Calu3 (cell line): ENCODE measurements around the gene CLCF1. TPM values are rescaled to one million over a fixed set of nuclear protein-coding genes. Genes with fewer than 3 reads are reported as not detected.

Experiments used
- BruUV-seq: library from RNA; stranded (reverse); fragments of 400-500 nt; replicated peaks from 2 replicates; lab custom pipeline; 2021; lab: Mats Ljungman, UMichigan
- CTCF ChIA-PET: fragments of 300-600 bp; sonication (Branson Sonifier 250); formaldehyde crosslinking; loops from one replicate; lab custom pipeline; 2022; ENCODE audit warnings: antibody characterized with exemption; lab: Charles Lee
- DNase-seq: peaks from one replicate; pipeline ENCODE4 v3.0.0; 2022
- H3K27ac Mint-ChIP-seq: one replicate; pipeline ENCODE4 v1.8.0; 2022; ENCODE audit warnings: mixed read lengths; ENCODE audit not compliant: unreplicated experiment
- H3K27me3 Mint-ChIP-seq: one replicate; pipeline ENCODE4 v1.8.0; 2022; ENCODE audit warnings: mixed read lengths; ENCODE audit not compliant: unreplicated experiment
- H3K36me3 Mint-ChIP-seq: one replicate; pipeline ENCODE4 v1.8.0; 2022; ENCODE audit warnings: mild to moderate bottlenecking, moderate library complexity, mixed read lengths; ENCODE audit not compliant: insufficient read depth, unreplicated experiment
- H3K4me1 Mint-ChIP-seq: one replicate; pipeline ENCODE4 v1.8.0; 2022; ENCODE audit warnings: mild to moderate bottlenecking, low read depth, mixed read lengths; ENCODE audit not compliant: unreplicated experiment
- H3K4me3 Mint-ChIP-seq: one replicate; pipeline ENCODE4 v1.8.0; 2022; ENCODE audit warnings: mild to moderate bottlenecking, low read depth, moderate library complexity, mixed read lengths; ENCODE audit not compliant: unreplicated experiment
- H3K9me3 Mint-ChIP-seq: one replicate; pipeline ENCODE4 v1.8.0; 2022; ENCODE audit warnings: low read depth, mixed read lengths; ENCODE audit not compliant: unreplicated experiment
- intact Hi-C: fragments of 100-400 bp; cut with micrococcal nuclease; formaldehyde crosslinking; loops from one replicate; pipeline ENCODE4 v1.10.0; 2022; ENCODE audit not compliant: unreplicated experiment
- total RNA-seq: library from RNA; stranded (reverse); gene quantifications from 2 replicates; pipeline ENCODE4 v1.2.3, GENCODE V29; 2022
- TF ChIP-seq, protein P1 (sequence below): fragments of 200-600 bp; IDR thresholded peaks from one replicate; pipeline ENCODE4 v1.8.0; 2022; ENCODE audit warnings: antibody characterized with exemption; ENCODE audit not compliant: unreplicated experiment

The CLCF1 gene
- total RNA-seq, 1 experiment from 2014 or later = 7.5 TPM

DNA sequence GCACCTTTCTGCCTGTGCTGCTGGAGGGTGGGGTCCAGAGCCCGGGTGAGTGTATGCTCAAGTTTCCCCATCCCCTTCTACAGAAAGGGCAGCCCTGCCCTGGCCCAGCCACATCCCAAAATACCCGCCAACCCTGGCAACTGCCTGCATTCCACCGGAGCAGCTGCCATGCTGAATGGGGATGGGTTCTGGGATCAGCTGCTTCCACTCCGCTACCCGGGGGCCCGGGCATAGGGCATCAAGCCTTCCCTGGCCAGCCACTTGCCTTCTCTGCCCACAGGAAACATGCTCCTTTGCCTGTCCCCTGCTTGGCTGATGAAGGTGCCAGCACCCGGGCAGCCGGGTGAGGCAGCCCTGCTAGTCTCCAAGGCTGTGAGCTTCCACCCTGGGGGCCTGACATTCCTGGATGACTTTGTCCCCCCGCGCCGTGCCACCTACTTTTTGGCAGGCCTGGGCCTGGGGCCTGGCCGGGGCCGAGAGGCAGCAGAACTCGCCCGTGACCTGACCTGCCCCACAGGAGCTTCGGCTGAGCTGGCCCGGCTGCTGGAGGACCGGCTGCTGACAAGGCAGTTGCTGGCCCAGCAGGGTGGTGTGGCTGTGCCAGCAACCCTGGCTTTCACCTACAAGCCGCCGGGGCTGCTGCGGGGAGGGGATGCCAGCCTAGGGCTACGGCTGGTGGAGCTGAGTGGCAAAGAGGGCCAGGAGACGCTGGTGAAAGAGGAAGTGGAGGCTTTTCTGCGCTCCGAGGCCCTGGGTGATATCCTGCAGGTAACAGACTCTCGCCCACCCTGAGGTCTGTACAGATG, 45.3 kb upstream of the CLCF1 start:
- CTCF ChIA-PET = interaction anchor here (0.5 kb wide), 1 partner anchor 42 kb away, joined by 4 read pairs; no protein-coding TSS in a partner anchor
- no peak overlapping the region for H3K27ac Mint-ChIP-seq
- TF ChIP-seq, protein P1, sequence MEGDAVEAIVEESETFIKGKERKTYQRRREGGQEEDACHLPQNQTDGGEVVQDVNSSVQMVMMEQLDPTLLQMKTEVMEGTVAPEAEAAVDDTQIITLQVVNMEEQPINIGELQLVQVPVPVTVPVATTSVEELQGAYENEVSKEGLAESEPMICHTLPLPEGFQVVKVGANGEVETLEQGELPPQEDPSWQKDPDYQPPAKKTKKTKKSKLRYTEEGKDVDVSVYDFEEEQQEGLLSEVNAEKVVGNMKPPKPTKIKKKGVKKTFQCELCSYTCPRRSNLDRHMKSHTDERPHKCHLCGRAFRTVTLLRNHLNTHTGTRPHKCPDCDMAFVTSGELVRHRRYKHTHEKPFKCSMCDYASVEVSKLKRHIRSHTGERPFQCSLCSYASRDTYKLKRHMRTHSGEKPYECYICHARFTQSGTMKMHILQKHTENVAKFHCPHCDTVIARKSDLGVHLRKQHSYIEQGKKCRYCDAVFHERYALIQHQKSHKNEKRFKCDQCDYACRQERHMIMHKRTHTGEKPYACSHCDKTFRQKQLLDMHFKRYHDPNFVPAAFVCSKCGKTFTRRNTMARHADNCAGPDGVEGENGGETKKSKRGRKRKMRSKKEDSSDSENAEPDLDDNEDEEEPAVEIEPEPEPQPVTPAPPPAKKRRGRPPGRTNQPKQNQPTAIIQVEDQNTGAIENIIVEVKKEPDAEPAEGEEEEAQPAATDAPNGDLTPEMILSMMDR = no peak
- no peak overlapping the region for H3K4me3 Mint-ChIP-seq
- no peak for DNase-seq
- peaks cover 26% of the 10 kb centered on the region for H3K27me3 Mint-ChIP-seq
- H3K9me3 Mint-ChIP-seq = no peaks in the 10 kb centered on the region
- peaks cover 29% of the 10 kb centered on the region for H3K36me3 Mint-ChIP-seq
- no TSS peak for BruUV-seq
- intact Hi-C loops = no loop called here
- peaks cover 26% of the 10 kb centered on the region for H3K4me1 Mint-ChIP-seq

DNA sequence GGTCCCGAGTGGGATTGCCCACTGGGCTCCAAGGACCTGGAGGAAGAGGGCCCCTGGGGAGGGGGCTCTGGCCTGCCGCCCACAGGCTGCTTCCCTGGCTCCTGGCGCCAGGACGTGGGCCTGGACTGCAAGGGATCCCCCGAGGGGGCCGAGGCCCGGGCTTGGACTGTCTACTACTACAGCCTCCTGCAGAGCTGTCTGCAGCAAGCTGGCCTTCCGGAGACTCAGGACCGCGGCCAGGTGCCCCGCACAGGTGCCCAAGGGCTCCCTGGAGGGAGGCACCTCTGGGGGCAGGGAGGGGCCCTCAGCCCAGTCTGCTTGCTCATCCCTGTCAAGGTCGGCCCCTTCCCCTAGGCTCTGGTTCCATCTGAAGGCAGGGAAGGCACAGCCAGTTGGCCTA, 44.0 kb upstream of the CLCF1 start:
- no peak for DNase-seq
- Mint-ChIP-seq H3K36me3 (peaks cover 21% of the 10 kb centered on the region), H3K4me3 (no peak overlapping the region), H3K27ac (no peak overlapping the region), H3K9me3 (no peaks in the 10 kb centered on the region), H3K4me1 (peaks cover 17% of the 10 kb centered on the region), H3K27me3 (peaks cover 39% of the 10 kb centered on the region)
- TF ChIP-seq, protein P1 = no peak
- BruUV-seq = no TSS peak
- intact Hi-C loops = no loop called here
- CTCF ChIA-PET = interaction anchor here (0.6 kb wide), 1 partner anchor 44 kb away, joined by 4 read pairs; no protein-coding TSS in a partner anchor

DNA sequence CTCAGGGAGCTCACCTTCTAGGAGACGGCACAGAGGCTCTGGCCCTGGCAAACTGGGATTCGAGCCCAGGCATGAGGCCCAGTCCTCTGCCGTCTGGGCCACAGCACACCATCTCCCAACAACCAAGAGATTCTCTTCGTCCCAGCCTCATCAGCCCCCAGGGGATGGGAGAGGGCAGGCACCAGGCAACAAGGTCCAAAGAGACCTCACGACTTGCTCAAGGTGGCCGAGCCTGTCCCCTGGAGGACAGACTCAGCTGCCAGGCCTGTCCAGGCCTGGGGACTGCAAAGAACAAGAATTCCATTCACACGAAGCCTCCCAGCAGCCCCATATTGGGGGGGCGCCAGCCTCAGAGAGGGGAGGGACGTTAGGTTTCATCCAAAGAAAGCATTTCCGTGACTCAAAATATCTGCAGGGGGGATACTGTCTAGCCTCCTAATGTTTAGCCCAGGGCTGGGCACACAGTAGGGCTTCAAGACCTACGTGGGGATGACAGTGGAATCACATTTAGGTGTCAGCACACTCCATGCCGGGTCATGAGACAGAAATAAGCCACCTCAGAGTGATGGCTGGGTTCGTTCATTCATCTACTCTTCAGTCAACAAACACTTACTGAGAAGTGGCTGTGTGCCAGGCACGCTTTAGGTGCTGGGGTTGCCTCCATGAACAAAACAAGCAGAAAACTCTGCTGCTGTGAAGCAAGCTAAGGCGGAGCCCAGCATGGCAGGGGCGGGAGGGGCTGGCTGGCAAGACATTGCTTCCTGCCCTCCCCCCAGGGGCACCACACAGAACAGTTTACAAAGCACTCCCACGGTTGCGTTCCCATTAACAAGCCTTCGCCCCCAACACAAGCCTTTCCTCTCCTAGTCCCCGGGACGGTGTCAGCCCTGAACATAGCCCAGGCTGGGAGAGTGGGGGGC, 43.3 kb upstream of the CLCF1 start:
- peaks cover 46% of the 10 kb centered on the region for H3K27me3 Mint-ChIP-seq
- CTCF ChIA-PET = interaction anchor here (0.6 kb wide), 1 partner anchor 44 kb away, joined by 4 read pairs; no protein-coding TSS in a partner anchor
- intact Hi-C loops = no loop called here
- TF ChIP-seq, protein P1 = no peak
- no peak for DNase-seq
- no peaks in the 10 kb centered on the region for H3K9me3 Mint-ChIP-seq
- no TSS peak for BruUV-seq
- peaks cover 16% of the 10 kb centered on the region for H3K4me1 Mint-ChIP-seq
- no peak overlapping the region for H3K27ac Mint-ChIP-seq
- H3K4me3 Mint-ChIP-seq = no peak overlapping the region
- H3K36me3 Mint-ChIP-seq = peaks cover 21% of the 10 kb centered on the region

DNA sequence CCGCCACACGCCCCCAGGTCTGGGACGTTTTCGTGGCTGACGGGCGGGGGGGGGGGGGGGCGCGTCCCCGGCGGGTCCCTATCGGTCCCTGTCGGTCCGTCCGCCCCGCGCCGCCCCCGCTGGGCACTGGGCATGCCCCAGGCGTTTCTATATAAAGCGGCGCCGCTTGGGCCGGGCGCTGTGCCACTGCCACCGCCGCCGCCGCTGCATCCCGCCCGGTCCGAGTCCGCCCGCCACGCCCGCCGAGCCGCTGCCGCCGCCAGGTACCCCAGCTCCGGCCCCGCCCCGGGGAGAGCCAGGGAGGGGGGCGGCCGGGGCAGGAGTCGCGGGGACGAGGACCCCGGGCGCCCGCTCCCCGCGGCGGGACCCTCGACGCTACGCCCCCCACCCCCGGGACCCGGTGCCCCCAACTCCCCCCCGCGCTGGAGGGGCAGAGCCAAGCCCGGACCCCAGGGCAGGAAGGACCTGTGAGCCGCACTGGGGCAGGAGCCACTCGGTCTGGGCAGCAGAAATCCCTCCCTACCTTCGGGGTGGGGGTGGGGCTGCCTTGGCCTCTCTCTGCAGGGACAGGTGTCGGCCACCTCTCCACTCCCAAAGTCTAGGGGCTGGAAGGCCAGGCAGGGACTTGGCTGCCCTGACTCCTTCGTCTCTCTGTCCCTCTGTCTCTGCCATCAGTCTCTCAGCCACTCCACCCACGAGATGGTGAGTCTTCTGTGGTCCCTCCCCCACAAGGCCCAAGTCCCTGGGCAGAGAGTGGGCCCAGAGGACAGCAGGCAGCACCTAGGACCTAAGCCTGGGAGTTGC, 42.3 kb upstream of the CLCF1 start, which contains the start of gene CARNS1:
Gene CARNS1 (plus strand): TSS at position 178 of the 804 bp plus-strand sequence. CDS start 522 bp downstream, at position 700.
- no peak within 1 kb of the TSS for H3K27ac Mint-ChIP-seq
- no peak for DNase-seq
- CTCF ChIA-PET = no interaction called here
- TF ChIP-seq, protein P1 = no peak
- peaks cover 56% of the 10 kb centered on the region for H3K27me3 Mint-ChIP-seq
- H3K4me3 Mint-ChIP-seq = peak within 1 kb of the TSS; percentile 40
- peaks cover 13% of the 10 kb centered on the region for H3K36me3 Mint-ChIP-seq
- H3K4me1 Mint-ChIP-seq = peaks cover 8% of the 10 kb centered on the region
- BruUV-seq = no TSS peak
- no peaks in the 10 kb centered on the region for H3K9me3 Mint-ChIP-seq
- intact Hi-C loops = no loop called here
